Measurements from ENCODE around the gene TSPAN11. TPM values are rescaled to one million over a fixed set of nuclear protein-coding genes. Genes with fewer than 3 reads are reported as not detected.

Gene TSPAN11
- total RNA-seq, 1 donor from 2014 or later = 17.5 TPM

DNA sequence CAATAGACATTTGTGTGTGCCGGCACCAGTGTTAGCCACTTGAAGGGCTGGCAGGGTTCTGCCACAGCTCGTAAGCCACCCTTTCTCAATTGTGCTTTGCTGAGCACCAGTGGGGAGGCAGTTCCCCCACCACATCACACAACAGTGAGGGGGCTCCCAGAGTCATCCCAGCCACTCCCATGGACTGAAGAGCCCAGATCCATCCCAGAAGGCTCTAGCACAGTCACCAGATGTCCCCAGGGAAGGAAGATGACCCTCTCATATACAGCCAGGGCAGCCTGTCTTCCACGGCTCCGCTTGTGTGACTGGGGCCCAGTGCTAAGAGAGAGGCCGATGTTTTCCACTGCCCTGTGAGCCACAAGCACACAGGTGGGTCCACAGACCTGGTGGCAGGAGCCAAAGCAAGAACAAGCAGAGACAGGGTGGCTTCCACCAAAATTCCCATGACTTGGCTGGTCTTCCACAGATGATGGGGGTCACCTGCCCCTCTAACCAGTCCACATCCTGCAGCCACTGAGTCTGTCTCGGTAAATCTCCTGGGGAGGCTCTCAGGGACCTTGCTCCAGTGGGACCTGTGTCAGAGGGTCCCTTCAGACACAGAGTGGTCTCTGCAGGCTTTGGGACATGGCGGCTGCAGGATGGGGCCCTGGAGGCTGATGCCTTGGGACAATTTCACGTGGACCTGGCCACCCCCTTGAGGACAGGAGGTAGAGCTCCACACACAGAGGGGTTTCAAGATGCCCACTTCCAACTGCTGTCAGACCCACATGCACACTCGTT is 75.2 kb downstream of the TSPAN11 start:
- no peak for DNase-seq (ENCODE audit: low spot score, unreplicated experiment)
- TF ChIP-seq, protein P1, sequence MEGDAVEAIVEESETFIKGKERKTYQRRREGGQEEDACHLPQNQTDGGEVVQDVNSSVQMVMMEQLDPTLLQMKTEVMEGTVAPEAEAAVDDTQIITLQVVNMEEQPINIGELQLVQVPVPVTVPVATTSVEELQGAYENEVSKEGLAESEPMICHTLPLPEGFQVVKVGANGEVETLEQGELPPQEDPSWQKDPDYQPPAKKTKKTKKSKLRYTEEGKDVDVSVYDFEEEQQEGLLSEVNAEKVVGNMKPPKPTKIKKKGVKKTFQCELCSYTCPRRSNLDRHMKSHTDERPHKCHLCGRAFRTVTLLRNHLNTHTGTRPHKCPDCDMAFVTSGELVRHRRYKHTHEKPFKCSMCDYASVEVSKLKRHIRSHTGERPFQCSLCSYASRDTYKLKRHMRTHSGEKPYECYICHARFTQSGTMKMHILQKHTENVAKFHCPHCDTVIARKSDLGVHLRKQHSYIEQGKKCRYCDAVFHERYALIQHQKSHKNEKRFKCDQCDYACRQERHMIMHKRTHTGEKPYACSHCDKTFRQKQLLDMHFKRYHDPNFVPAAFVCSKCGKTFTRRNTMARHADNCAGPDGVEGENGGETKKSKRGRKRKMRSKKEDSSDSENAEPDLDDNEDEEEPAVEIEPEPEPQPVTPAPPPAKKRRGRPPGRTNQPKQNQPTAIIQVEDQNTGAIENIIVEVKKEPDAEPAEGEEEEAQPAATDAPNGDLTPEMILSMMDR (IDR thresholded peaks at IDR 0.05; ENCODE audit: unreplicated experiment) = no peak
- H3K36me3 Mint-ChIP-seq (ENCODE audit: insufficient read depth) = no peaks in the 10 kb centered on the region
- no peak overlapping the region for H3K27ac Mint-ChIP-seq
- H3K4me3 Mint-ChIP-seq (ENCODE audit: low read depth) = no peak overlapping the region
- peaks cover 32% of the 10 kb centered on the region for H3K27me3 Mint-ChIP-seq
- no peaks in the 10 kb centered on the region for H3K9me3 Mint-ChIP-seq (ENCODE audit: low read depth)
- no peaks in the 10 kb centered on the region for H3K4me1 Mint-ChIP-seq (ENCODE audit: low read depth)

GRCh38 chr12:31002361-31002725 is 75.8 kb downstream of the TSPAN11 start:
- Mint-ChIP-seq H3K4me1 (ENCODE audit: low read depth) (no peaks in the 10 kb centered on the region), H3K27ac (no peak overlapping the region), H3K36me3 (ENCODE audit: insufficient read depth) (no peaks in the 10 kb centered on the region), H3K4me3 (ENCODE audit: low read depth) (no peak overlapping the region), H3K27me3 (peaks cover 29% of the 10 kb centered on the region), H3K9me3 (ENCODE audit: low read depth) (no peaks in the 10 kb centered on the region)
- TF ChIP-seq, protein P1 (IDR thresholded peaks at IDR 0.05; ENCODE audit: unreplicated experiment) = no peak
- no peak for DNase-seq (ENCODE audit: low spot score, unreplicated experiment)

DNA sequence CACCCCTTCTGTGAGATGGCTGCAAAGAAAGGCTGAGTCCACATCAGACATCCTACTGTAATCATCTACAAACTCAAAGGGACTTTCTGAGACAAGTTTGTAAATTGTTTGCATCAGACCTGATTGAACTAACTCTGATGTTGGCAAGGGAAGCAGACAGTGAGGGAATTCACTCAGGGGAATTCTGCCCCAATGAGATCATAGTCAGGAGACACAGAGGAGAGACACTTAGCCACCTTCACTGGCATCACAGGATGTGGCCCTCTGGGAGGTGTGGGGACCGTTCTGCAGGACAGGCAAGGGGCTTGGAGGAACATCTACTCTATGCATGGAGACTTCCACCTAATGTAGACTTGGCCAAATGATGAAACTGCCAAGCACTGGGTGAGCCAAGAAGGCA is 76.5 kb downstream of the TSPAN11 start:
- Mint-ChIP-seq H3K36me3 (ENCODE audit: insufficient read depth) (no peaks in the 10 kb centered on the region), H3K27me3 (peaks cover 29% of the 10 kb centered on the region), H3K4me3 (ENCODE audit: low read depth) (no peak overlapping the region), H3K9me3 (ENCODE audit: low read depth) (no peaks in the 10 kb centered on the region), H3K4me1 (ENCODE audit: low read depth) (no peaks in the 10 kb centered on the region), H3K27ac (no peak overlapping the region)
- TF ChIP-seq, protein P1 (IDR thresholded peaks at IDR 0.05; ENCODE audit: unreplicated experiment) = no peak
- no peak for DNase-seq (ENCODE audit: low spot score, unreplicated experiment)

GRCh38 chr12:31003861-31004640 is 77.5 kb downstream of the TSPAN11 start:
- Mint-ChIP-seq H3K4me3 (ENCODE audit: low read depth) (no peak overlapping the region), H3K27ac (no peak overlapping the region), H3K36me3 (ENCODE audit: insufficient read depth) (no peaks in the 10 kb centered on the region), H3K9me3 (ENCODE audit: low read depth) (no peaks in the 10 kb centered on the region), H3K27me3 (peaks cover 31% of the 10 kb centered on the region), H3K4me1 (ENCODE audit: low read depth) (no peaks in the 10 kb centered on the region)
- TF ChIP-seq, protein P1 (IDR thresholded peaks at IDR 0.05; ENCODE audit: unreplicated experiment) = no peak
- DNase-seq (ENCODE audit: low spot score, unreplicated experiment) = no peak

DNA sequence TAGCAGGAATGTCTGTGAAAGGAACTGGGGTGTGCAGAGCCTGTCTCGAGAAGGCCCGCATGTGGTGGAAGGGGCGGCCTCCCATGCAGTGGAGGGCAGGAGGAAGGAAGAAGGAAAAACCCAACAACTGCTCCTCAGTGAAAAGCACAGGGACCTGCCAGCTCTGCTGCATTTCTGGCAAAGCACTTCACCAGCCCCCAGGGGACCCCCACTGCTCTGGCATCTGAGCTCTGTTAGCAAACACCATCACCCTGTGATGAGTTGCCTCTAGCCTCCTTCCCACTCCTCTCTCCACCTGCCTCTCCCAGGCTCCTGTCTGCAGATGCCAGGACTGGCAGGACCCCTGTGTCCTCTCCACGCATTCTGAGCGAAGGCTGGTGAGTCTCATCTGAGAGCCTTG is 78.1 kb downstream of the TSPAN11 start:
- H3K36me3 Mint-ChIP-seq (ENCODE audit: insufficient read depth) = no peaks in the 10 kb centered on the region
- TF ChIP-seq, protein P1 (IDR thresholded peaks at IDR 0.05; ENCODE audit: unreplicated experiment) = no peak
- DNase-seq (ENCODE audit: low spot score, unreplicated experiment) = no peak
- H3K4me1 Mint-ChIP-seq (ENCODE audit: low read depth) = no peaks in the 10 kb centered on the region
- H3K9me3 Mint-ChIP-seq (ENCODE audit: low read depth) = no peaks in the 10 kb centered on the region
- peaks cover 33% of the 10 kb centered on the region for H3K27me3 Mint-ChIP-seq
- no peak overlapping the region for H3K4me3 Mint-ChIP-seq (ENCODE audit: low read depth)
- no peak overlapping the region for H3K27ac Mint-ChIP-seq

All from progenitor cell of endocrine pancreas (in vitro differentiated cells).